Skin epidermis (tissue), 12 donors: Measurements from ENCODE around the gene CYP24A1.

Experiments used
- H3K27ac ChIP-seq, 21 experiments: fragments of 200-600 bp; sonication (generic) in 11 of 21; one replicate each; pipeline ENCODE4 v1.5.0; 2020; ENCODE audit warnings: mild to moderate bottlenecking in 3 of 21, inconsistent platforms in 2 of 21, moderate library complexity in 2 of 21
- H3K4me3 ChIP-seq, 7 experiments: fragments of 200-600 bp; sonication (generic) in 2 of 7; one replicate each; pipeline ENCODE4 v1.5.0; 2020; ENCODE audit warnings: inconsistent platforms in 2 of 7, mild to moderate bottlenecking in 2 of 7, moderate library complexity in 1 of 7

The CYP24A1 gene

GRCh38 chr20:54105653-54106052 lies 68.1 kb downstream of the CYP24A1 start:
- H3K27ac ChIP-seq: peak overlapping the region in 5 of 21 experiments; percentile 7 to 26 (median 23)
- no peak overlapping the region for H3K4me3 ChIP-seq

GRCh38 chr20:54104781-54105180 lies 69.0 kb downstream of the CYP24A1 start:
- H3K4me3 ChIP-seq: no peak overlapping the region
- H3K27ac ChIP-seq: peak overlapping the region in 1 of 21 experiments; percentile 21

GRCh38 chr20:54103762-54104600 lies 69.8 kb downstream of the CYP24A1 start:
- no peak overlapping the region for H3K4me3 ChIP-seq
- no peak overlapping the region for H3K27ac ChIP-seq
